ENCODE measurements around the gene SUSD4. TPM values are rescaled to one million over a fixed set of nuclear protein-coding genes. Genes with fewer than 3 reads are reported as not detected.

SUSD4 gene
- total RNA-seq, 1 donor = 7.7 TPM

- H3K27me3 ChIP-seq (ENCODE audit: insufficient read depth, low read length) = no peaks in the 10 kb centered on the region
- no peaks in the 10 kb centered on the region for H3K4me1 ChIP-seq (ENCODE audit: insufficient read depth, low read length)
These were observed 142.3 kb downstream of the SUSD4 start for GRCh38 chr1:223221686-223222085.

GRCh38 chr1:223219846-223220610, 143.9 kb downstream of the SUSD4 start:
- no peaks in the 10 kb centered on the region for H3K9me3 ChIP-seq (ENCODE audit: low read depth, low read length)
- no peak overlapping the region for H3K4me3 ChIP-seq (ENCODE audit: low read length)
- H3K27me3 ChIP-seq (ENCODE audit: insufficient read depth, low read length) = no peaks in the 10 kb centered on the region
- H3K4me1 ChIP-seq (ENCODE audit: insufficient read depth, low read length) = no peaks in the 10 kb centered on the region

More at GRCh38 chr1:223221686-223222085, 142.3 kb downstream of the SUSD4 start:
- Histone ChIP-seq H3K4me3 (ENCODE audit: low read length) (no peak overlapping the region), H3K9me3 (ENCODE audit: low read depth, low read length) (no peaks in the 10 kb centered on the region)

GRCh38 chr1:223219318-223219635, 144.7 kb downstream of the SUSD4 start:
- no peak overlapping the region for H3K4me3 ChIP-seq (ENCODE audit: low read length)
- no peaks in the 10 kb centered on the region for H3K27me3 ChIP-seq (ENCODE audit: insufficient read depth, low read length)
- H3K9me3 ChIP-seq (ENCODE audit: low read depth, low read length) = no peaks in the 10 kb centered on the region

GRCh38 chr1:223217781-223218180, 146.2 kb downstream of the SUSD4 start:
- Histone ChIP-seq H3K27me3 (ENCODE audit: insufficient read depth, low read length) (no peaks in the 10 kb centered on the region), H3K4me1 (ENCODE audit: insufficient read depth, low read length) (no peaks in the 10 kb centered on the region), H3K9me3 (ENCODE audit: low read depth, low read length) (no peaks in the 10 kb centered on the region), H3K4me3 (ENCODE audit: low read length) (no peak overlapping the region)

More at GRCh38 chr1:223219318-223219635, 144.7 kb downstream of the SUSD4 start:
- no peaks in the 10 kb centered on the region for H3K4me1 ChIP-seq (ENCODE audit: insufficient read depth, low read length)

GRCh38 chr1:223216531-223217205, 147.3 kb downstream of the SUSD4 start:
- Histone ChIP-seq H3K4me1 (ENCODE audit: insufficient read depth, low read length) (no peaks in the 10 kb centered on the region), H3K27me3 (ENCODE audit: insufficient read depth, low read length) (no peaks in the 10 kb centered on the region), H3K4me3 (ENCODE audit: low read length) (no peak overlapping the region), H3K9me3 (ENCODE audit: low read depth, low read length) (no peaks in the 10 kb centered on the region)

GRCh38 chr1:223216074-223216473, 147.9 kb downstream of the SUSD4 start:
- H3K4me3 ChIP-seq (ENCODE audit: low read length) = no peak overlapping the region
- no peaks in the 10 kb centered on the region for H3K4me1 ChIP-seq (ENCODE audit: insufficient read depth, low read length)

GRCh38 chr1:223215026-223215425, 148.9 kb downstream of the SUSD4 start:
- Histone ChIP-seq H3K4me1 (ENCODE audit: insufficient read depth, low read length) (no peaks in the 10 kb centered on the region), H3K9me3 (ENCODE audit: low read depth, low read length) (no peaks in the 10 kb centered on the region), H3K4me3 (ENCODE audit: low read length) (no peak overlapping the region), H3K27me3 (ENCODE audit: insufficient read depth, low read length) (no peaks in the 10 kb centered on the region)

More at GRCh38 chr1:223216074-223216473, 147.9 kb downstream of the SUSD4 start:
- Histone ChIP-seq H3K27me3 (ENCODE audit: insufficient read depth, low read length) (no peaks in the 10 kb centered on the region), H3K9me3 (ENCODE audit: low read depth, low read length) (no peaks in the 10 kb centered on the region)

- Histone ChIP-seq H3K27me3 (ENCODE audit: insufficient read depth, low read length) (no peaks in the 10 kb centered on the region), H3K9me3 (ENCODE audit: low read depth, low read length) (no peaks in the 10 kb centered on the region), H3K4me1 (ENCODE audit: insufficient read depth, low read length) (no peaks in the 10 kb centered on the region), H3K4me3 (ENCODE audit: low read length) (no peak overlapping the region)
These were observed 149.6 kb downstream of the SUSD4 start for GRCh38 chr1:223214261-223214807.

GRCh38 chr1:223212441-223212840, 151.5 kb downstream of the SUSD4 start:
- Histone ChIP-seq H3K9me3 (ENCODE audit: low read depth, low read length) (no peaks in the 10 kb centered on the region), H3K4me3 (ENCODE audit: low read length) (no peak overlapping the region), H3K27me3 (ENCODE audit: insufficient read depth, low read length) (no peaks in the 10 kb centered on the region), H3K4me1 (ENCODE audit: insufficient read depth, low read length) (no peaks in the 10 kb centered on the region)

- H3K27me3 ChIP-seq (ENCODE audit: insufficient read depth, low read length) = no peaks in the 10 kb centered on the region
- no peaks in the 10 kb centered on the region for H3K4me1 ChIP-seq (ENCODE audit: insufficient read depth, low read length)
- H3K4me3 ChIP-seq (ENCODE audit: low read length) = no peak overlapping the region
- H3K9me3 ChIP-seq (ENCODE audit: low read depth, low read length) = no peaks in the 10 kb centered on the region
These were observed 152.5 kb downstream of the SUSD4 start for GRCh38 chr1:223211323-223211985.

- H3K27me3 ChIP-seq (ENCODE audit: insufficient read depth, low read length) = no peaks in the 10 kb centered on the region
- H3K4me3 ChIP-seq (ENCODE audit: low read length) = no peak overlapping the region
- no peaks in the 10 kb centered on the region for H3K4me1 ChIP-seq (ENCODE audit: insufficient read depth, low read length)
- no peaks in the 10 kb centered on the region for H3K9me3 ChIP-seq (ENCODE audit: low read depth, low read length)
These were observed 153.2 kb downstream of the SUSD4 start for GRCh38 chr1:223210788-223211120.

- Histone ChIP-seq H3K4me3 (ENCODE audit: low read length) (no peak overlapping the region), H3K4me1 (ENCODE audit: insufficient read depth, low read length) (no peaks in the 10 kb centered on the region), H3K9me3 (ENCODE audit: low read depth, low read length) (no peaks in the 10 kb centered on the region), H3K27me3 (ENCODE audit: insufficient read depth, low read length) (no peaks in the 10 kb centered on the region)
These were observed 153.8 kb downstream of the SUSD4 start for GRCh38 chr1:223209992-223210787.

GRCh38 chr1:223209293-223209898, 154.6 kb downstream of the SUSD4 start:
- Histone ChIP-seq H3K27me3 (ENCODE audit: insufficient read depth, low read length) (no peaks in the 10 kb centered on the region), H3K4me1 (ENCODE audit: insufficient read depth, low read length) (no peaks in the 10 kb centered on the region), H3K9me3 (ENCODE audit: low read depth, low read length) (no peaks in the 10 kb centered on the region)

More at GRCh38 chr1:223209293-223209898, 154.6 kb downstream of the SUSD4 start:
- H3K4me3 ChIP-seq (ENCODE audit: low read length) = no peak overlapping the region
